Right renal cortex interstitium (tissue), 3 donors: ENCODE results near the gene GDPD3. TPM values are rescaled to one million over a fixed set of nuclear protein-coding genes. Genes with fewer than 3 reads are reported as not detected.

Experiments
- DNase-seq, 3 donors: peaks; one replicate each; pipeline ENCODE4 v3.0.0-alpha.2; 2013; ENCODE audit warnings: low read depth in 3 of 3, low spot score in 2 of 3
- polyA plus RNA-seq, 3 donors: library from polyadenylated mRNA; unstranded; fragments of 120-200 nt; gene quantifications; one replicate each; pipeline ENCODE4 v1.2.1, GENCODE V29; 2013; ENCODE audit not compliant: insufficient read length in 3 of 3

GDPD3 gene
- polyA plus RNA-seq, 3 donors, result 8.5 to 9.9 (median 9.8) TPM

DNA sequence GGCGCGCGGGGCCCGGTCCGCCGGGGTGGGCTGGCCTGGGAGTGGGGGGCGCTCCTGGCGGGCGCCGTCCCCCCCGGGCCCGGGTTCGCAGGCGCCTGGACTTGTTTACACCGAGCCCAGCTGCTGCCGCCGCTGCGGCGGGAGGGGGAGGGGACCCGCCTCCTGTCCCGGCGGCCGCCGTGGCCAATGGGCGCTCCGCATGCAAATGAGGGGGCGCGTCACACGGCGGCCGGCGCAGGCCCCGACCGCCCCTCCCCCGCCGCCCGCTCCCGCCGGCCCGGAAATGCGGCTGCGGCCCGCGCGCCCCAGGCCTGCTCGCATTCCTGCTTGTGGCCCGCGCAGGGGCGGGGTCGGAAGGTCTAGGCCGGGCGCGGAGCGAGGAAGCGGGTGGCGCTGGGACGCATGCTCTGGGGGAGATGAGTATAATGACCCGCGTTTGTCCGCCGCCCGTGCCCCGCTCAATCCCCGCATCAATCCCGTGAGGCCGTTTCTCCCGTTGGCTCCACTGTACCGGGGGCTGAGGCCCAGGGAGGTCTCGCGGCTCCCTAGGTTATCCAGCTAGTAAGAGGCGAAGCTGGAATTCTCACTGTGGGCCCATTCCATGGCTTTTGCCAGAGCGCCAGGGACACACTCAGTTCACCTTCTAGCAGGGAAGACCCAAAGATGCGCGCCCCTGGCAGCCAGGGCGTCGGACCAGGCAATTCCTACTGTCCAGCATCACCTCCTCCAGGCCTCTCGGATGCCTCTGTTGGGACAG lies 17.1 kb downstream of the GDPD3 start, which contains the start of gene YPEL3:
Gene YPEL3, minus strand, starts transcription at position 109 of the 757 bp plus-strand sequence. CDS start 731 bp downstream, outside the sequence.
- DNase-seq, result peak; percentile 56 to 66 (median 64)

DNA sequence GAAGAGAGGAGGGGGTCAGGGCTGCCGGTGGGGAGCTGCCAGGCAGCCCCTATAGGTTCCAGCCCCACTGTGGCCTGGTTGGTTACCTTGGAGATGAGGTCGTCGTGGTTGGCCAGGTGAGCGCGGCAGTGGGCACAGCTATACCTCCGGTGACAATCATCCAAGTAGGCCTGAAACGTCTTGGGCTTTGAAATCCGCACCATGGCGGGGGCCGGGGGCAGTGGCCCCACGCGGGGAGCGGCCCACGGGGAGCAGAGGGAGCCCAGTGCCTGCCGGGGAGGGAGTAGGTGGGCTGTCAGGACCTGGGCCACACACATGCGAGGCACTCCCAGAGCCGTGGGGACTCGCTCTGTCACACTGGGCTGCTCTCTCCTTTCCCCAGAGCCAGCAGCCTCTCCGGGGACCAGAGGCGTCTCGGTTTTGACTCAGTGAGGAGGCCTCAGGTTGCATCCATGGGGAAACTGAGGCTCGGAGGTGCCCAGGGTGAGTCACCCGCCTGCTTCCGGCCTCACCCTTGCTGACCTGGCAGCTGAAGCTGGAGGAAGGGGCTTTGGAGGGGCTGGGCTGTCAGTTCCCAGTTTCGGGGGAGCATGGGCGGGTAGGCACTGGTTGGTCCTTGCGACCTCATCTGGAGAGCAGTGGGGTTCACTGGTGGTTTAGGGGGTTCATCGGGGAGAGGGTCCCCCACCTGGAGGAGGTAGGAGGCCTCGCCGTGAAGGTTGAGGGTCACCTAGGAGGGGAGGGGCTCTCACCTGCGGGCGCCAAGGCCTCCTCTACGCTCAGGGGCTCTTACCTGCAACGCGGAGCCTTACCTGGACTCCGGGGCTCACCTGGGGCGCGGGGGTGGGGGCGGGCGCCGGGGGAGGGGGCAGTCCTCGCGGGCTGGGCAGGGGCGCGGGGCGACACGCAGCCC lies 17.9 kb downstream of the GDPD3 start:
- DNase-seq, result no peak

DNA sequence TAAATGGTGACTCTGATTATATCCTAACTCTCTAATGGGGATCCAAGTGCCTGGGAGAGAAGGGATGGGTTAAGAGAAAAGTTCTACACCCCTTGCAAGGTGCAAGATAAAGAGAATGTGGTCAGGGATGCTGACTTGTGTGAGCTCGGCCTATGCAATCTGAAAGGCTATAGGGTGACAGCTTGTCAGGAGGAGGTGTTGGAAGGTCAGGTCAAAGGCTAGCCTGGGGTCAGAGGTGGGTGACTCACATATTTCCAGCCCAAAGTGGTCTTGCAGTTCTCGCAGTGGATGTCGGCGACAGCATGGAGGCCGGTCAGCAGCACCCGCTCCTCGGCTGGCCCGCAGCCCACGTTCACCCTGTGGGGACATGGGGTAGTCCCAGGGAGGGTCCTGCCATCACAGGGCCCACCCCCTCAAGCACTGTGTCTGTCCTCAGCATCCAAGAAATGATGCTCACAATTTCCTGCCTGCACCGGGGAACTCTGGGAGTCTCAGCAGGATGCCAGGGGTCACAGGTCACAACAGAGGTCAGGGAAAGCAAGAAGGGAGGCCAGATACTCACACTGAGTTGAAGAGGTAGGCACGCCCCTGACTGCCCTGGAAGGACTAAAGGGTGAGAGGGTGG lies 18.7 kb downstream of the GDPD3 start:
- DNase-seq, result no peak

DNA sequence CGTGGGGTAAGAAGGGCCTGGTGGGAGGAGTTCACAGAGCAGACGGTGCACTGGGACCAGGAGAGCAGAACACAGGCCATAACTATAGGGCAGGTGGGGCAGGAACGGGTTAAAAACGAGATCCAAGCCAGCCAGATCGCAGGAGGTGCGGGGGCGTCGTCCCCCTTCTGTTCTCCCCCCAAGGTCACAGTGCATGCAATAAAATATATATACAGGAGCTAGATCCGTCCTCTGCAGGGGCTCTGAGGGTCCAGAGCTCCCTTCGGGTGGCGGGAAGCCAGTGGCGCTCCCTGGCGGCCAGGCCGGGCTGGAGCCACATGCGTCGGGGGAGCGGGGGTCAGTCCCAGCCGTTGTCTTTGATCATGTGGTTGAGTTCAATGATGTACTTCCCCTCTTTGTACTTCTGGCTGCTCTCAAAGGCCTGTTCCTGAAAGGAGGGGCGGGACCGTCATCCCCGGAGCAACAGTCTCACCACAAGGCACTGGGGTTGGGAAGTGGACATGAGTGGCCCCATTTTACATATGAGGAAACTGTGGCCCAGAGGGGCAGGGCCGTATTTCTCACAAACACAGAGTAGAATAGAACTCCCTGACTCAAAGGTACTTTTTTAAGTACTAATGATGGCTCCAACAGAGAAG lies 20.8 kb downstream of the GDPD3 start:
- DNase-seq, result peak in 2 of 3 donors; percentile 44 to 49

DNA sequence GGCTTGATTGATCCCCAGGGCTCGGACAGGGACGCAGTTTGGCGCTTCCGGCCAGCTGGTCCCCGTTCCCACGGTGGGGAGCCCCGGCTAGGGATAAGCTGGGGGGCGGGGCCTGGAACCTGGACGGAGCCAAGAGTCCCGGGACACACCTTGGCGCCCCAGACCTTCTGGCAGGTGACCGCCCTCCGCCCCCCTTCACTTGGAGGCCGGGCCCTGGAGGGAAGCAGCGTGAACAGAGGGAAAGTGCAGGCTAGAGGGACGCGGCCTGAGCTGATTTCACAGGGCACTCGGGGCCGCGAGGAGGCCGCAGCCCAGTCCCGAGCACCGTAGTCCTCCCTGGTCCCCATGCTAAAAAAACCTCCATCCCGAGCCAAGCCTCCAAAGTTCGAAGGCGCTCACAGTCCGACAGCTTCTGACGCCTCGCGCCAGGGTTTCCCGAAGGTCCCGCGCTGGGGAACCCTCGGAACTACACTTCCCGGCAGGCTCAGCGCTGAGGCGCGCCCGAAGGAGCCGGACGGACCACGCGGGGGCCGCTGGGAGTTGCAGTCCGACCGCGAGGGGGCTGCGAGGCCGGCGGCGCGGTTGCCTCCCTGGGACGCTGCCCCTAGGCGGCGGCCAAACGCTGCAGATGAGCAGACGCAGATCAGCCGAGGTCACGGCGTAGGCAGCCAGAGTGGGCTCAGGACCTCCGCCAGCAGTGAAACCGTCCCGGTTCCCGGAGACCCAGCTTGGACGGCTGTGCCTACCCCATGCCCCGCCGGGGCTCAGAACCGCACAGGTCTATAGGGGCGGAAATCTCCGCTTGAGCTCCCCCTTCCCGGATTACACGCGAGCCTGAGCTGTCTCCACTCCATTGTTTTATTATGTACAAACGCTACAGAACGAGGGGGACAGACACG lies 21.6 kb downstream of the GDPD3 start, which contains the start of gene TBX6:
Gene TBX6, minus strand, starts transcription at position 451 of the 899 bp plus-strand sequence. CDS start 731 bp downstream, outside the sequence.
- peak; percentile 67 to 86 (median 84) for DNase-seq

DNA sequence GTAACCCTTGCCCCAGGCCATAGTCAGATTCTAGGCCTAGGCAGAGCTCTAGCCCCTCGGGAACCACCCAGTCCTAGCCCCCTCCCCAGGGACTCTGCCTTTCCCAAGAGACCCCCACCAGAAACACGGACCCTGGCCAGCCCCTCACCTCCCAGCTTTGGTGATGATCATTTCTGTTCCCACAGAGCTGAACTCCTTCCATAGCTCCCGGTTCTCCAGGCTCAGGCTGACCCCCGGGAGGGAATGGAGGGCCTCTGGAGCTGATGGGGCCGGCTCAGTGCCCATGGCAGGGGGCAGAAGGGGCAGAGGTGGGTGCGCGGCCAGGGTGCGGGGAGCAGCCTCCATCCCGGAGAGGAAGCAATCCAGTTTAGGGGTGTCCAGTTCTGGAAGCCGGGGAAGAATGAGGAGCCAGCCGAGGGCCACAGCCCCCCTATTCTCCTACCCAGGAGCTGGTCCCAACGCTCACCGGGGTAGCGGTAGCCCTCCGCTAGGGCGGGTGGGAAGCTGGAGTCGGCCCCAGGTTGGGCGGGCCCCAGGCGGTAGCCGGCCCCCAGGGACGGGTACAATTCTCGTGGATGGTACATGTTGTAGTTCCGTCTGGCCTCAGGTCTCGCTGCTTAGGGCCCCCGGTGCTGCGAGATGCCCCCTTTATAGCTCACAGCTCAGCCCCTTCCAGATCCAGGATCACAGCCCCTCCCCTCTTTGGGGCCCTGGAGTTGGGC lies 22.6 kb downstream of the GDPD3 start:
- no peak for DNase-seq

DNA sequence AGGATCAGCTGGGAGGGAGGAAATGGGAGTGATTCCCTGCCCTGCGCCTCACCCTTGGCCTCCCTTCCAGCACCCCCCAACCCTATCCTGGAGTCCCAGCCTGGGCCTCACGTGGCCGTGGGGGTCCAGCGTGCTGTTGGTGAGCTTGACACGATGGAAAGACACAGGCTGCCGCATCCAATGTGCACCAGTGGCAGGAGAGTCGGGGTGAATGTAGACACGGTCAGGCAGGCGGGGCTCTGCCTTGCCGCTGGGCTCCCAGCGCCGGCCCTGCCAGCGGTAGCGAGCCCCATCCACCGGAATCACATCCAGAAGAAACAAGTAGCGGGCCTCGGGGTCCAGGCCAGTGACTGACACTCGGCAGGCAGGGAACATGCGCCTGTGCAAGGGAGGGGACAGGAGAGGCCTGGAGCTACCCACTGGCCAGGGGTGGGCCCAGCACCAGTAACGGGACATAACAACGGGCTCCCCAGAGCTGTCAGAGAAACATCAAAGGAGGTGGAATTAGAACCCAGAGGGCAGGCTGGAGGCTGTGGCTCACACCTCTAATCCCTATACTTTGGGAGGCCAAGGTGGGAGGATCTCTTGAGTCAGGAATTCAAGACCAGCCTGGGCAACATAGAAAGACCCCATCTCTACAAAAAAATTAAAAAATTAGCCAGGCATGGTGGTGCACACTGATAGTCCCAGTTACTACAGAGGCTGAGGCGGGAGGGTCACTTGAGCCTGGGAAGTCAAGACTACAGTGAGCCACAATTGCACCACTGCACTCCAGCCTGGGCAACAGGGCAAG lies 24.3 kb downstream of the GDPD3 start:
- DNase-seq, result no peak

DNA sequence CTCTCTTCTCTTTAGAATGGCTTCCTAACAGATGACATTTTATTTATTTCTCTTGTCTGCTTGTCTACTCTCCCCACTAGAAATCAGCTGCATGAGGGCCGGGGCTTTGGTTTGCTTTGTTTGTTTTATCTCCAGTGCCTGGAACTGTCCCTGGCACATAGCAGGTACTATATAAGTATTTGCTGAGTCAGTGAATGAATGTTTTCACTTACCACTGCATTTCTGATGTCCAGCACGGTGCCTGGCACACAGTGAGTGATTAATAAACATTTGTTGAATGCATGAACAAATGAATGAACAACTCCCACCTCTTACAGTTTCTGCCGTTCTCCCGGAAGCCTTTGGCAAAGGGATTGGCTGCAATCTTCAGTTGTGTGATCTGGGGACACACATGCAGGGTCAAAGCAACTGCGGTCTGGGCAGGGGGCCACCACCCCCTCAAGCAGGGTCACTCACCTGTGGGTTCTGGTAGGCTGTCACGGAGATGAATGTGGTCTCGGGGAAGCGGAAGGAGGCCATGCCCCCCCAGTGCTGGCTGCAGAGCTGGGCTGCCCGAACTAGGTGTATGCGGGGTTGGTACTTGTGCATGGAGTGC lies 25.0 kb downstream of the GDPD3 start:
- no peak for DNase-seq

DNA sequence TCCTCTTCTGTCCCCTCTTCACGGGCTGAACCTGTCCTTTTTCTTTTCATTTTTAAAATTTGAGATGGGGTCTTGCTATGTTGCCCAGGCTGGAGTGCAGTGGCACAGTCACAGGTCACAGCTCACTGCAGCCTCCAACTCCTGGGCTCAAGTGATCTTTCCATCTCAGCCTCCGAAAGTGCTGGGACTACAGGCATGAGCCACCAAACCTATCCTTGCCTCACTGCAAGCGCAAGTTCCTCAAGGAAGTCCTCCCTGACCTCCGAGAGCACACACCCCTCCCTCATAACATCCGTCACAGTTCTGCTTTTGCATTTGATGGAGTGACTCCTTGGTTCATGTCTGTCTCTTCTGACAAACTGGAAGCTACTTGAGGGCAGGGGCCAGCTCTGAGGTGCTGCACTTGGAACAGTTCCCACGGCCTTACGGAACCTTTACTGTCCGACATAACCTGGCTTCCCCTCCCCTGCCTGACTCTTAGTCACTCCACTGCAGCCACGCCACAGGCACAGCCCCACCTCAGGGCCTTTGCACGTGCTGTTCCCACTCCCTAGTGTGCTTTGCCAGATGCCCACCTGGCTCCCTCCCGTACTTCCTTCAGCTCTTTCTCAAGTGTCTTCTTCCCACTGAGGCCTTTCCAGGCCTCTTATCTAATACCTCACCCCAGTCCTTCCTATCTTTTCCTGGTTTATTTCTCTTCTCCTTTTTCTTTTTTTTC lies 26.0 kb downstream of the GDPD3 start:
- no peak for DNase-seq

DNA sequence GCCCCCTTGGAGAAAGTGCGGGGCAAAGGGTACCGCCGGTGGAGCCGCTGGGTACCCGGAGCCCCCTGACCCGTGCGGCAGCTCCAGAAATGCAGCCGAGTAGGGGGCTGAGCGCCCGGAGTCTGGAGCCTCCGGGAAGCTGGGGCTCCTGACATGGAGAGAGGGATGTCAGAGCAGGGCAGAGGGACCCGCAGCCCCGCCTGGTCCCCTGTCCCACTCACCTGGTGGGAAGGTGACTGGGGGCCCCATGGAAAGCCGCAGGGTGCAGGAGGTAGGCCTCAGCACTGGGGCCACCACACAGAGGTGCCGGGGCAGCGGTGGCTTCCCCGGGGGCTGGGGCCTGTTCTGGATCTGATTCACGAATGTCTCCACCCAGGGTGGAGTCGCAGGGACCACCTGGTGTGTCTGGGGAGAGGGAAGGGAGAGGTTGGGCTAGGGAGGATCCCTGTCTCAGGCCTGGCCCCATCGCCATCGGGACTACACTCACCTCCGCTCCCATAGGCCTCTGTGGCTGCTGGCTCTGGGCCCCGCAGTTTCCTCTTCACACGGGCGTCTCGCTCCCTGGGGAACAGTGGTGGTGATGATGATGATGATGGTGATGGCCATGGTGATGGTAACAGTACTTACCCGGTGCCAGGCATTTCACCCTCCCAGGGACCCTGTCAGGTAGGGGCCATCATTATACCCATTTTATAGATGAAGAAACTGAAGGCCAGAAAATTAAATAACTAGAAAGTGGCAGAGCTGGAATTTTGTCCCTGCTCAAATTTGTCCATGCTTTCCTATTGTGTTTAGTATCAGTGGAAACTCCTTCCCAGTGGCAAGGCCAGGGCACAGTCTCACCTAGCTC lies 26.8 kb downstream of the GDPD3 start:
- no peak for DNase-seq

DNA sequence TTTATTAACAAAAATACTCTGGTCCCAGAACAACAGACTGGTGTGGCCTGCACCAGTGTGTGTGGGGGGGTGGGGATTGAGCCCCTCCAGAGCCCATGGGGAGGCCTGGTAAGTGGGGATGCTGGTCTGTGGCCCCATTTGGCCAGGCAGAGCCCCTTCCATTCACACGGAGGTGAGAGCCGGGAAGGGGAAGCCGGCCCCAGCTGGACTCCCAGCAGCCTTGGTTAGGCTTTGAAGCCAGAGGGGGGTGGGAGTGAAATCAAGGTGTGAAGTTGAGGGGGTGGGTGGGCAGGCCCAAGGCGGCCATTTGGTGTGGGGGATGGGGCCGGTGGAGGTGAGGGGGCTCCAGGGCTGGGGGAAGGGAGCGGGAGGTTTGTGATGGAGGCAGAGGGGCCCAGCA lies 27.5 kb downstream of the GDPD3 start:
- no peak for DNase-seq

DNA sequence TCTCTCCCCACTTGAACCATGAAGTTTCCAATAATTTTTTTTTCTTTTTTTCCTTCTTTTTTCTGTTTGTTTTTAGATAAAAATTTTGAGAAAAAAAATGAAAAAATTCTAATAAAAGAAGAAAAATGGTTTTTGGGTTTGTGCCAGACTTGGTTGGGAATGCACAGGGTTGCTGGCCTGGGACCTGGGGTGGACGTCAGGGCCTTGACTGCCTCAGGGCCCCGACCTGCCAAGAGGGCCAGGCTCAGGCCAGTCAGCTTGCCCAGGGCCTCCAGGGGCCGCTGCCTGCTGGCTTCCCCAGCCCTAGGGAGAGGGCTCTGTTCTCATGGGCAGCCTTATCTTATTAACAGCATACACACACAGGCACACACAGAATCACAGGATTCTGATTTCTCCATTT lies 28.1 kb downstream of the GDPD3 start:
- no peak for DNase-seq

DNA sequence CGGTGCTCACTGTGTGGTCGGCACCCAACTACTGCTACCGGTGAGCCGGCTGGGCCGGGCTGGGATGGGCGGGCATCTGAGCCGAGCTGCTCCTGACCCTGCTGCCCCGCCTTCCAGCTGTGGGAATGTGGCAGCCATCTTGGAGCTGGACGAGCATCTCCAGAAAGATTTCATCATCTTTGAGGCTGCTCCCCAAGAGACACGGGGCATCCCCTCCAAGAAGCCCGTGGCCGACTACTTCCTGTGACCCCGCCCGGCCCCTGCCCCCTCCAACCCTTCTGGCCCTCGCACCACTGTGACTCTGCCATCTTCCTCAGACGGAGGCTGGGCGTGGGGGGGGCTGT lies 28.5 kb downstream of the GDPD3 start:
- DNase-seq, result no peak

DNA sequence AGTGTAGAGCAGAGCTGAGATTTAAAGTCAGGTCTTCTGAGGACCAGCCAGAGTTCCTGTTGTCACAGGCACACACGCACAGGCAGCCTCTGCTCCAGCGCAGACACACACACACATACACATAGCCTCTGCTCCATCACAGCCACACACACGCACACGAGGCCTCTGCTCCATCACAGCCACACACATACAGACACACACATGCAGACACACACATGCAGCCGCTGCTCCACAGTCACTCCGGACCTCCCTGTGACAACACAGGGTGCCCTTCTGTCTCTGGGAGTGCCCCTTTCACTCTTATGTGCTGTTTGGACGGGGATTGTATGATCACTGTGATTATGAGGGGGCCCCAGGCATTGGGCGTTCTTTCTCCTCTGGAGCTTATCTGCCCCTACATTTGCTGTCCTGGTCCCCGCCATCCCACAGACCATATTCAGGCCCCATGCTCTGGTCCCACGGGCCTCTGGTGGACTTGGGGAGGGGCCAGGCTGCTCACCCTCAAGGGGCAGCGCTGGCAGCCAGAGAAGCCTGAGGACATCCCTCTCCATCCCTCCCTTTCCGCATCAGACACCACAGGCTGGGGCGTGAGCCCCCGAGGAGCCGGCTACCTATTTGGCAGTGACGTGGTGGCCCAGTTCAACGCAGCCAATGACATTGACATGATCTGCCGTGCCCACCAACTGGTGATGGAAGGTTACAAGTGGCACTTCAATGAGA lies 29.1 kb downstream of the GDPD3 start:
- DNase-seq, result no peak

DNA sequence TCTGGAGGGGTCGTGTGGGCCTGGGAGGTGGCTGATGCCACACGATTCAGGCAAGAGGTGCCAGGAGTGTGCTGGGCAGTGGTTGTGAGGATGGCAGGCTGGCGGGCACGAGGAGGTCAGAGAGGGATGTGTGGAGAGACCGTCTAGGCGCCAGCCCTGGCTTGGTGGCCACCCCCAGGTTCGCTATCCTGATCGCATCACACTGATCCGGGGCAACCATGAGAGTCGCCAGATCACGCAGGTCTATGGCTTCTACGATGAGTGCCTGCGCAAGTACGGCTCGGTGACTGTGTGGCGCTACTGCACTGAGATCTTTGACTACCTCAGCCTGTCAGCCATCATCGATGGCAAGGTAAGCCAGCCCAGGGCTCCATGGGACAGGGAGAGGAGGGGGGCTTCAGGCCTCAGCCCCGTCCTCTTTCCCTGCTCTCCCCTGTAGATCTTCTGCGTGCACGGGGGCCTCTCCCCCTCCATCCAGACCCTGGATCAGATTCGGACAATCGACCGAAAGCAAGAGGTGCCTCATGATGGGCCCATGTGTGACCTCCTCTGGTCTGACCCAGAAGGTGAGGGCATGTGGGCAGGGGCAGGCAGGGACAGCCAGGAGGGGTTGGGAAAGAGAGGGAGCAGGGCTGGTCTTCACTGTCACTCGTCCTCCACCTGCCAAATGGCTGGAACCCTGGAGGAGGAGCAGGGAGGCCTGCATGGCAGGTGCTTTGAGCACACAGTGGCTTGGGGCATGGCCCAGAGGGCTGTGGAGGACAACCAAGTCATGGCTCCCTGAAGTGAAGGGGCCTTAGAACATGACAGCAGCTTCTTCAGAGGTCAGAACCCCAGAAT lies 29.9 kb downstream of the GDPD3 start:
- no peak for DNase-seq
